WTC11 (cell line): ENCODE data around the gene MSGN1. TPM values are rescaled to one million over a fixed set of nuclear protein-coding genes. Genes with fewer than 3 reads are reported as not detected.

Source experiments
- ATAC-seq: fragments of 200-7000 bp; cut with Tn5 transposase; 2 replicates; pipeline ENCODE4 v1.10.0; 2021; ENCODE audit warnings: mild to moderate bottlenecking, moderate library complexity
- CTCF ChIA-PET: fragments of 300-600 bp; sonication (Branson Sonifier 250); formaldehyde crosslinking; loops from one replicate; lab custom pipeline; 2021; ENCODE audit warnings: antibody characterized with exemption; lab: Charles Lee
- POLR2A ChIA-PET: fragments of 350-600 bp; sonication (Branson Sonifier 250); formaldehyde crosslinking; loops from one replicate; lab custom pipeline; 2021; ENCODE audit warnings: antibody characterized with exemption; lab: Charles Lee
- DNase-seq: peaks from one replicate; pipeline ENCODE4 v3.0.0; 2021; ENCODE audit warnings: low spot score
- H3K27ac Mint-ChIP-seq: 2 replicates; pipeline ENCODE4 v1.8.0; 2021; ENCODE audit warnings: mixed read lengths
- H3K27me3 Mint-ChIP-seq: 2 replicates; pipeline ENCODE4 v1.8.0; 2021; ENCODE audit warnings: low read depth, mild to moderate bottlenecking, moderate library complexity, mixed read lengths
- H3K36me3 Mint-ChIP-seq: 2 replicates; pipeline ENCODE4 v1.8.0; 2021; ENCODE audit warnings: mixed read lengths
- H3K4me1 Mint-ChIP-seq: 2 replicates; pipeline ENCODE4 v1.8.0; 2022; ENCODE audit warnings: mixed read lengths
- H3K4me3 Mint-ChIP-seq: 2 replicates; pipeline ENCODE4 v1.8.0; 2021; ENCODE audit warnings: mild to moderate bottlenecking, moderate library complexity, mixed read lengths
- H3K9me3 Mint-ChIP-seq: 2 replicates; pipeline ENCODE4 v1.8.0; 2021; ENCODE audit warnings: mixed read lengths
- FOXP1 ChIP-seq: sonication (generic); formaldehyde crosslinking; IDR thresholded peaks from 2 replicates; pipeline ENCODE4 v1.8.0; 2022; ENCODE audit warnings: missing genetic modification reagents, mild to moderate bottlenecking, moderate library complexity, borderline replicate concordance
- NR3C1 ChIP-seq: sonication (generic); formaldehyde crosslinking; conservative IDR thresholded peaks from 2 replicates; pipeline ENCODE4 v1.8.1; 2023; ENCODE audit warnings: low read depth, mild to moderate bottlenecking, missing genetic modification reagents
- PRRX2 ChIP-seq: fragments of 250-450 bp; sonication (Bioruptor Pico); IDR thresholded peaks from 2 replicates; pipeline ENCODE4 v1.8.0; 2021; ENCODE audit warnings: mild to moderate bottlenecking
- RORB ChIP-seq: fragments of 250-450 bp; sonication (Bioruptor Pico); IDR thresholded peaks from 2 replicates; pipeline ENCODE4 v1.9.0; 2021; ENCODE audit warnings: mild to moderate bottlenecking
- TEAD4 ChIP-seq: sonication (generic); formaldehyde crosslinking; IDR thresholded peaks from 2 replicates; pipeline ENCODE4 v1.8.0; 2022; ENCODE audit warnings: mild to moderate bottlenecking, missing genetic modification reagents
- ZNF396 ChIP-seq: fragments of 250-450 bp; sonication (Bioruptor Pico); IDR thresholded peaks from 2 replicates; pipeline ENCODE4 v1.8.0; 2021; ENCODE audit warnings: mild to moderate bottlenecking, moderate library complexity, borderline replicate concordance
- ZNF416 ChIP-seq: fragments of 250-450 bp; sonication (Bioruptor Pico); IDR thresholded peaks from 2 replicates; pipeline ENCODE4 v1.9.0; 2021; ENCODE audit warnings: mild to moderate bottlenecking, inconsistent platforms
- ZNF423 ChIP-seq: fragments of 250-450 bp; sonication (Bioruptor Pico); IDR thresholded peaks from 2 replicates; pipeline ENCODE4 v2.1.2; 2022; ENCODE audit warnings: mild to moderate bottlenecking, moderate library complexity
- total RNA-seq: library from RNA; stranded (reverse); gene quantifications from 3 replicates; pipeline ENCODE4 v1.2.3, GENCODE V29; 2021
- TF ChIP-seq, protein P1 (sequence below): fragments of 250-450 bp; sonication (Bioruptor Pico); IDR thresholded peaks from 2 replicates; pipeline ENCODE4 v1.9.0; 2021; ENCODE audit warnings: mild to moderate bottlenecking, borderline replicate concordance
- TF ChIP-seq, protein P2 (sequence below): sonication (generic); formaldehyde crosslinking; IDR thresholded peaks from 2 replicates; pipeline ENCODE4 v1.8.0; 2022; ENCODE audit warnings: missing genetic modification reagents
- TF ChIP-seq, protein P3 (sequence below): fragments of 250-450 bp; sonication (Bioruptor Pico); conservative IDR thresholded peaks from 2 replicates; pipeline ENCODE4 v1.9.0; 2021; ENCODE audit warnings: mild to moderate bottlenecking
- TF ChIP-seq, protein P4 (sequence below): sonication (generic); formaldehyde crosslinking; IDR thresholded peaks from 2 replicates; pipeline ENCODE4 v1.8.0; 2022; ENCODE audit warnings: mild to moderate bottlenecking, missing genetic modification reagents
- TF ChIP-seq, protein P5 (sequence below): sonication (generic); formaldehyde crosslinking; IDR thresholded peaks from 2 replicates; pipeline ENCODE4 v1.8.1; 2023; ENCODE audit warnings: mild to moderate bottlenecking, missing genetic modification reagents

MSGN1 gene
- total RNA-seq, 1 experiment from 2014 or later = not detected

DNA sequence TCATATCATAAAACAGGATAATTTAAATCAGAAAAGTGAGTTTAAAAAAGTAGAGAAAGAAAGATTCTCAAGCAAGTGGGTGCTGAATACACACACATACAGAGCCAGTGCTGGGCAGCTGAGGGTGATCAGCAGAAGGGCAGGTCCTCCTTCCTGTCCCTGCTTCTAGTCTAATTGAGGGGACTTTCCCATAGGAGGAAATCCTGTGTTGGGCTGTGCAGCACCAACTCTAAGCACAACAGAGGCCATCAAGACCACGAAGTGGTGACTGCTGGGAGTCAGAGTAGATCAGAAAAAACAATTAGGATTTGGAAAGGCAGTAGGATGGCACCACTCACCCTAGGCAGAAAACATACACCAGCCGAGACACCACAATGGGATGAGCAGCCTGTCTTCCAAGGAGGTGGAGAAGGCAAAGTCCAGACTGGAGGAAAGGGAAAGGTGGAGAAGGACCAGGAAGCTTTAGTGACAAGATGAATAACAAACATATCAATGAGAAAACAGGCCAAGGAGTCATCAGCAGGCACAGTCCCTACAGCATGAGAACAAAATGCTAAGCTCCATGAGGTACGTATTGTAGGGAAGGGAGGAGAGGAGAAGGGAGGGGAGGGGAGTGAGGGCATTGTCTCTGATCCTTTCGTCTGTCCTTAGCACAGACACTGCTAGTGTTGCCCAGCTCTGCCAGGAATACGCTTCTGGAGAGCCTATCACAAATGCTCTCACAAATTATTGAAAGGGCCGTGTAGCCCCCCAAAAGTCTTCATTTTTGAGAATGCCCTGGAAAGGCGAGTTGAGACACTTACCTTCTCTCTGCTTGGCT is 16.7 kb upstream of the MSGN1 start:
- DNase-seq = no peak
- Mint-ChIP-seq H3K36me3 (no peaks in the 10 kb centered on the region), H3K27me3 (no peaks in the 10 kb centered on the region), H3K4me3 (no peak overlapping the region), H3K4me1 (peaks cover 3% of the 10 kb centered on the region; the same call in 1 of the 2 replicates), H3K27ac (no peak overlapping the region), H3K9me3 (no peaks in the 10 kb centered on the region)
- ATAC-seq = no peak
- ChIA-PET POLR2A (no interaction called here), CTCF (interaction anchor here (0.5 kb wide), 1 partner anchor 11 kb away, joined by 3 read pairs; no protein-coding TSS in a partner anchor)
- TF ChIP-seq ZNF423 (CRISPR knock-in tag) (no peak), FOXP1 (CRISPR knock-in tag) (no peak), ZNF396 (CRISPR knock-in tag) (no peak), ZNF416 (CRISPR knock-in tag) (no peak), PRRX2 (no peak), NR3C1 (CRISPR knock-in tag) (no peak), TEAD4 (CRISPR knock-in tag) (no peak), RORB (CRISPR knock-in tag) (no peak)
- TF ChIP-seq, protein P1, sequence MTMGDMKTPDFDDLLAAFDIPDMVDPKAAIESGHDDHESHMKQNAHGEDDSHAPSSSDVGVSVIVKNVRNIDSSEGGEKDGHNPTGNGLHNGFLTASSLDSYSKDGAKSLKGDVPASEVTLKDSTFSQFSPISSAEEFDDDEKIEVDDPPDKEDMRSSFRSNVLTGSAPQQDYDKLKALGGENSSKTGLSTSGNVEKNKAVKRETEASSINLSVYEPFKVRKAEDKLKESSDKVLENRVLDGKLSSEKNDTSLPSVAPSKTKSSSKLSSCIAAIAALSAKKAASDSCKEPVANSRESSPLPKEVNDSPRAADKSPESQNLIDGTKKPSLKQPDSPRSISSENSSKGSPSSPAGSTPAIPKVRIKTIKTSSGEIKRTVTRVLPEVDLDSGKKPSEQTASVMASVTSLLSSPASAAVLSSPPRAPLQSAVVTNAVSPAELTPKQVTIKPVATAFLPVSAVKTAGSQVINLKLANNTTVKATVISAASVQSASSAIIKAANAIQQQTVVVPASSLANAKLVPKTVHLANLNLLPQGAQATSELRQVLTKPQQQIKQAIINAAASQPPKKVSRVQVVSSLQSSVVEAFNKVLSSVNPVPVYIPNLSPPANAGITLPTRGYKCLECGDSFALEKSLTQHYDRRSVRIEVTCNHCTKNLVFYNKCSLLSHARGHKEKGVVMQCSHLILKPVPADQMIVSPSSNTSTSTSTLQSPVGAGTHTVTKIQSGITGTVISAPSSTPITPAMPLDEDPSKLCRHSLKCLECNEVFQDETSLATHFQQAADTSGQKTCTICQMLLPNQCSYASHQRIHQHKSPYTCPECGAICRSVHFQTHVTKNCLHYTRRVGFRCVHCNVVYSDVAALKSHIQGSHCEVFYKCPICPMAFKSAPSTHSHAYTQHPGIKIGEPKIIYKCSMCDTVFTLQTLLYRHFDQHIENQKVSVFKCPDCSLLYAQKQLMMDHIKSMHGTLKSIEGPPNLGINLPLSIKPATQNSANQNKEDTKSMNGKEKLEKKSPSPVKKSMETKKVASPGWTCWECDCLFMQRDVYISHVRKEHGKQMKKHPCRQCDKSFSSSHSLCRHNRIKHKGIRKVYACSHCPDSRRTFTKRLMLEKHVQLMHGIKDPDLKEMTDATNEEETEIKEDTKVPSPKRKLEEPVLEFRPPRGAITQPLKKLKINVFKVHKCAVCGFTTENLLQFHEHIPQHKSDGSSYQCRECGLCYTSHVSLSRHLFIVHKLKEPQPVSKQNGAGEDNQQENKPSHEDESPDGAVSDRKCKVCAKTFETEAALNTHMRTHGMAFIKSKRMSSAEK (CRISPR knock-in tag) = no peak
- TF ChIP-seq, protein P2, sequence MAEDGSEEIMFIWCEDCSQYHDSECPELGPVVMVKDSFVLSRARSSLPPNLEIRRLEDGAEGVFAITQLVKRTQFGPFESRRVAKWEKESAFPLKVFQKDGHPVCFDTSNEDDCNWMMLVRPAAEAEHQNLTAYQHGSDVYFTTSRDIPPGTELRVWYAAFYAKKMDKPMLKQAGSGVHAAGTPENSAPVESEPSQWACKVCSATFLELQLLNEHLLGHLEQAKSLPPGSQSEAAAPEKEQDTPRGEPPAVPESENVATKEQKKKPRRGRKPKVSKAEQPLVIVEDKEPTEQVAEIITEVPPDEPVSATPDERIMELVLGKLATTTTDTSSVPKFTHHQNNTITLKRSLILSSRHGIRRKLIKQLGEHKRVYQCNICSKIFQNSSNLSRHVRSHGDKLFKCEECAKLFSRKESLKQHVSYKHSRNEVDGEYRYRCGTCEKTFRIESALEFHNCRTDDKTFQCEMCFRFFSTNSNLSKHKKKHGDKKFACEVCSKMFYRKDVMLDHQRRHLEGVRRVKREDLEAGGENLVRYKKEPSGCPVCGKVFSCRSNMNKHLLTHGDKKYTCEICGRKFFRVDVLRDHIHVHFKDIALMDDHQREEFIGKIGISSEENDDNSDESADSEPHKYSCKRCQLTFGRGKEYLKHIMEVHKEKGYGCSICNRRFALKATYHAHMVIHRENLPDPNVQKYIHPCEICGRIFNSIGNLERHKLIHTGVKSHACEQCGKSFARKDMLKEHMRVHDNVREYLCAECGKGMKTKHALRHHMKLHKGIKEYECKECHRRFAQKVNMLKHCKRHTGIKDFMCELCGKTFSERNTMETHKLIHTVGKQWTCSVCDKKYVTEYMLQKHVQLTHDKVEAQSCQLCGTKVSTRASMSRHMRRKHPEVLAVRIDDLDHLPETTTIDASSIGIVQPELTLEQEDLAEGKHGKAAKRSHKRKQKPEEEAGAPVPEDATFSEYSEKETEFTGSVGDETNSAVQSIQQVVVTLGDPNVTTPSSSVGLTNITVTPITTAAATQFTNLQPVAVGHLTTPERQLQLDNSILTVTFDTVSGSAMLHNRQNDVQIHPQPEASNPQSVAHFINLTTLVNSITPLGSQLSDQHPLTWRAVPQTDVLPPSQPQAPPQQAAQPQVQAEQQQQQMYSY = no peak
- TF ChIP-seq, protein P3, sequence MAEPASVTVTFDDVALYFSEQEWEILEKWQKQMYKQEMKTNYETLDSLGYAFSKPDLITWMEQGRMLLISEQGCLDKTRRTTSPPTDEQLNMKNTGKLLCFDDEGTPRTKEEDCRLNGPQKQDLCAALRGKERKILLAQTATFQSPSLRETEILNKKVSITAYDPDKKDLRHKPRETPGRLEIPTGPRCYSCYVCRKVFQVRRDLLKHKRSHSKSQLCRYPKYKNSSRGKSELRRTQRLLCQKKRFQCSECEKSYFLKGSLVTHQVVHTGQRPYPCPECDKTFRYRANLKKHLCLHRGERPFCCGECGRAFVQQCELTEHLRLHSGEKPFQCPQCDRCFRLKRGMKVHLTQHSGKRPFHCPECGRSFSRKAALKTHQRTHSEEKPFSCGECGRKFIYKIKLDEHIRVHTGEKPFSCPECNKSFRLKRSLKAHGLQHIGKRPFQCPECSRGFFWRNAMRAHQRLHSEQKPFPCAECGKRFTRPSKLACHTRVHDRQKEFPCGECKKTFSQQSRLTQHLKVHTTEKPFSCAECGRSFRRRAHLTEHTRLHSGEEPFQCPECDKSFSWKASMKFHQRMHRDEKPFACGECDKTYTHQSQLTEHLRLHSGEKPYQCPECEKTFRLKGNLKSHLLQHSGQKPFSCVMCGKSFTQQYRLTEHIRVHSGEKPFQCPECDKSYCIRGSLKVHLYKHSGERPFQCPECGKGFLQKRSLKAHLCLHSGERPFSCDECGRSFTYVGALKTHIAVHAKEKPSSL (CRISPR knock-in tag) = no peak
- TF ChIP-seq, protein P4, sequence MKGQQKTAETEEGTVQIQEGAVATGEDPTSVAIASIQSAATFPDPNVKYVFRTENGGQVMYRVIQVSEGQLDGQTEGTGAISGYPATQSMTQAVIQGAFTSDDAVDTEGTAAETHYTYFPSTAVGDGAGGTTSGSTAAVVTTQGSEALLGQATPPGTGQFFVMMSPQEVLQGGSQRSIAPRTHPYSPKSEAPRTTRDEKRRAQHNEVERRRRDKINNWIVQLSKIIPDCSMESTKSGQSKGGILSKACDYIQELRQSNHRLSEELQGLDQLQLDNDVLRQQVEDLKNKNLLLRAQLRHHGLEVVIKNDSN (CRISPR knock-in tag) = no peak
- TF ChIP-seq, protein P5, sequence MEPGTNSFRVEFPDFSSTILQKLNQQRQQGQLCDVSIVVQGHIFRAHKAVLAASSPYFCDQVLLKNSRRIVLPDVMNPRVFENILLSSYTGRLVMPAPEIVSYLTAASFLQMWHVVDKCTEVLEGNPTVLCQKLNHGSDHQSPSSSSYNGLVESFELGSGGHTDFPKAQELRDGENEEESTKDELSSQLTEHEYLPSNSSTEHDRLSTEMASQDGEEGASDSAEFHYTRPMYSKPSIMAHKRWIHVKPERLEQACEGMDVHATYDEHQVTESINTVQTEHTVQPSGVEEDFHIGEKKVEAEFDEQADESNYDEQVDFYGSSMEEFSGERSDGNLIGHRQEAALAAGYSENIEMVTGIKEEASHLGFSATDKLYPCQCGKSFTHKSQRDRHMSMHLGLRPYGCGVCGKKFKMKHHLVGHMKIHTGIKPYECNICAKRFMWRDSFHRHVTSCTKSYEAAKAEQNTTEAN (CRISPR knock-in tag) = no peak
